DMS79 (cell line): ENCODE results near the gene MRAS.

Source experiments
- DNase-seq: peaks from one replicate; lab custom pipeline; 2025; lab: John Stamatoyannopoulos, UW

MRAS gene

DNA sequence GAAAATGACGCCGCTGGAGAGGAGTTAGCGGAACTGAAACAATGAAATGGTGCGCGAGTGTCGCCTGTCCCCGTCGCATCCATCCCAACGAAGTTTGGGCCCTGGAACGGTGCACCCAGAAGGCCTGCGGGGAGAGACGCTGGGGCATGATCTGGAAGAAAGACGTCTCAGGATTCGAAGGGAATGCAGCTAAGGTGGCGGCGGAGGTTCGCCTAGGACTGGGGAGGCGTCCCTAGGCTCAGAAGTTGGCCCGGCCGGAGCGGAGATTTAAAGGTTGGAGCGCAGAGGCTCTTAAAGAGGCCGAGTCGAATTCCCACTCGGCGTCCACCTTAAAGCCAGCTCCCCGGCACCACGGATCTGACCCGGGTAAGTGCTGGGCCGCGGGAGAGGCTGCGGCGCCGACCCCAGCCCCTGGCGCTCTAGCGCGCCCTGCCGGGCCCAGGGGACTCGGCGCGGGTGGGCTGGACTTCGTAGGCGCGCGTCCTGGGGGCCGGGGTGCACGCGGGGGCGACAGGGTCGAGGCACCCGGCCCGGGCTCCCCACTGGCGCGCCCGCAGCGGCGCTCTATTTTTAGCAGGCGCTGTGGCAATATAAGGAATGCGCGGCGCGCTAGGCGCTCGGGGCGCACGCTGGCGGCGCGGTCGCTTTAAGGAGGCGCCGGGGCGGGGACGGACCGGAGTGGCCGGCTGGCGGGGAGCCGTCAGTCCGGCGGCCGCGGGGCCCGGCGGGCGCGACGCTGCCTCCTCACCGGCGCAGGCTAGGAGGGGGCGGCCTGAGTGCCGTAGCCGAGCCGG, at the start of gene MRAS:
MRAS (plus strand) TSS at position 620 of the 794 bp plus-strand sequence. CDS start 24,305 bp downstream, outside the sequence.
- DNase-seq: peak; percentile 41

DNA sequence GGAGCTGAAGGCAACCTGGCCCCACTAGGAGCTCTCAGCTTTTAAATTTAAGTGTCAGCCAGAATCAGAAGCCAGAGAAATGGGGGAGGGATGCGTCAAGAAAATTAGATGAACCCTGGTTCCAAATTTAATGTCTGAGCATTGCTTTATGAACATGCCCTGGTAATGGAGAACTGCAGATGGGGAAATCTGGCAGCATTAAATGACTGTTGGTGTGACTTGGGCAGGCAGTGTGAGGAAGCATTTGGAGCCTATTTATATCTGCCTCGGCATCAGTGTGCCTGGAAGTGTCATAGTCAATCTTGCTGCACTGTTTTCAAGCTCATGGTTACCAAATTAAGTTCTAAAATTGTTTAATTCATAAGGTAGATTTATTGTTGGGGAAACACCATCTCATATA, 47.7 kb upstream of the MRAS start:
- no peak for DNase-seq

DNA sequence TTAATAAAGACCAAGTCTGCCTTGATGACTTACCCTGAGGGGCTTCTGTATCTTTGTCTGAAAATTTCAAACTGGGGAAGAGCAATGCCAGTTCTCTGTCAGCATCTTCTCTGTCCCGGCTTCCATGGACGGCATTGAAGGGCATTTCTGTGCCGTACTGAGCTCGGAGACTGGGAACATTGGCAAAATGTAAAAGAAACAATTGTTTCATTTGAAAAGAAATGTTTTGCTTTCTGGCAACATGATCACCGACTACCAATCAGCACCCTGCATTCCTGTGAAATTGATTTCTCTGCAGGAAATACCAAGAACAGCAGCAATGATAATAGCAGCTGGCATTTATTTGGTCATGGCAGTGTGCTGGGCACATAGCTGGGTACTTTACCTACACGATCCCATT, 44.9 kb upstream of the MRAS start:
- no peak for DNase-seq

DNA sequence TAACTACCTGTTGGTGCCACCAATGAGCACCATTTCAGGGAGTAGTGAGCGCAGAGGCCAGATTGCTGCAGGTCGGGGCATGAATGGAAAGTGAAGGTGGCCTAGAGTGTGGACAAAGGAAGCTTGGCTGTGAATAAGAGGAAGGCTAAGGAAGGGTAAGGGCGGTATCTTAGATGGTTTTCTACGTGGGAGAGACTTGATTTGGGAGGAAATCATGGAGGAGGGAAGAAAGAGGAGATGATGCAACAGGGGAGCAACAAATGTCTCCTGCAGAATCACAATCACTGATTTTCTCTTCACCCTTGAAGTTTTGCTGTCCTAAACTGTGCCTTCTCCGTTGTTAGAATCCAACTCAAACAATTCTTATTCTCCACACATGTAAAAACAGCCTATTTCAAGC, 40.5 kb upstream of the MRAS start:
- no peak for DNase-seq

DNA sequence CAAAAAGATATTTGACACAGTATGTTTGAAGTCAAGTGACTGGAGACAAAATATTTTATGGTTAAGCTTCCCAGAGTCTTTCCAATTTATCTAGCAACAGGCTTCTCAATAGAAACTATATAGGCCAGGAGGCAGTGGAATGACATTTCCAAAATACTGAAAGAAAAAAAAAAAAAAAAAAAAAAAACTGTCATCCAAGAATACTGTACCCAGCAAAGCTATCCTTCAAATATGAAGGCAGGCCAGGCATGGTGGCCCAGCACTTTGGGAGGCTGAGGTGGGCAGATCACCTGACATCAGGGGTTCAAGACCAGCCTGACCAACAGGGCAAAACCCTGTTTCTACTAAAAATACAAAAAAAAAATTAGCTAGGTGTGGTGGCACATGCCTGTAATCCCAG, 39.6 kb upstream of the MRAS start:
- no peak for DNase-seq

DNA sequence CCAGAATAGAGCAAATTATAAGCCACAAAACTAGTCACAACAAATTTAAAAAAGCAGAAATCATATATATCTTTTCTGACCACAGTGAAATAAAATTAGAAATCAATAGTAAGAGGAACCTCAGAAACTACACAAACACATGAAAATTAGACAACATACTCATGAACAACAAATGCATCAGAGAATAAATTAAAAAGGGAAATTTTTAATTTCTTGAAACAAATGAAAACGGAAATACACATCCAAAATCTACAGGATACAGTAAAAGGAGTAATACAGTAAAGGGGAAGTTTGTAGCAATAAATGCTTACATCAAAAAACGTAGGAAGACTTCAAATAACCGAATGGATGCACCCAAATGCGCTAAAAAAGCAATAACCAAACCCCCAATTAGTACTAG, 37.9 kb upstream of the MRAS start:
- DNase-seq: no peak

DNA sequence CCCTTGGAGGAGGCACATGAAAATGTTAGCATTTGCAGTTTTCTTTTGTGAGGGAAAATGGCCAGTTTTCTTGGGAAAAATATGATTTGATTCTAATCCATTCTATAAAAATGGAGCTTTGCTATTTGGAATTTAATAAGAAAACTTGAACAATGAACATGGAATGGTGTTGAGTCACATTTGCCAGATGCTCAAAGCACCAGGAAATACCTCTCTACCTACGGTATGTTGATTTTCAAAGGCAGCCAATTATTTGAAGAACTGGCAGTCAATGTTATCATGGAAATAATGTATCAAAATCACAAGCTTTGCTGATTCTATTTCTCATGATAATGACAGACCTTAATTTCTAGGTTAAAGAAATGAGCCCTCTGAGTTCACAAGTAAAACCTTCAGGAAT, 33.6 kb upstream of the MRAS start:
- no peak for DNase-seq

DNA sequence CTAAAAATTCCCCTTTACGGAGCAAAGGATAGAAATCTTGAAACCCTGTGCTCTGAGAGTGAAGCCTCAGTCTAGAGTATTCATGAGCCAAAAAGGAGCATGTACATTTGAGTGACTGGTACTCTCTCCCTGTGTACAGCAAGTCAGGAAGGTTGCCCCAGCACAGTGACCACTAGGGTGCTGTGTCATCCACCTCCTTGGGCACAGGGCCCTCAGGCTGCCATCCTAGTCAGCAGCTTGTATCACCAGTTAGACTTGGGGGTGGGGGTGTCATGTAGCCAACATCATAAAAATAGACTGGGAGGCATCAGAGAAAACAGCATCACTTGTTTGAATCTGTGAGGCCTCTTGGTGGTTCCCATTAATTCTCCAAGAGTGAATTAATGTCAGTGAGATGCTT, 30.7 kb upstream of the MRAS start:
- no peak for DNase-seq

DNA sequence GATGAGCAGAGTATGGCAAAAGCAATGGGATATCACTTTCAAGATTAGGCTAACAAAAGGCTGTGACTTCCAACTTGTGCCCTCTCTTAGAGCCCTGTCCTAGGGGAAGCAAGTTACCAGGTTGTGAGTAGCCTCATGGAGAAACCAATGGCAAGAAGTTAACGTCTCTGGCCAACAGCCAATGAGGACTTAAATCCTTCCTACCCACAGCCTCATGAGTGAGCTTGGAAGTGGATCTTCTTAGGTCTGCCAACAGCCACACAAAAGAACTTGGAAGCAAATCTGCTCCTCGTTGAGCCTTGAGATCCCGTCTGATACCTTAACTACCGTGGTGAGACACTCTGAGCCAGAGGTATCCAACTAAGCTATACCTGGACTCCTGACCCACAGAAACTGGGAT, 24.4 kb upstream of the MRAS start:
- DNase-seq: no peak

DNA sequence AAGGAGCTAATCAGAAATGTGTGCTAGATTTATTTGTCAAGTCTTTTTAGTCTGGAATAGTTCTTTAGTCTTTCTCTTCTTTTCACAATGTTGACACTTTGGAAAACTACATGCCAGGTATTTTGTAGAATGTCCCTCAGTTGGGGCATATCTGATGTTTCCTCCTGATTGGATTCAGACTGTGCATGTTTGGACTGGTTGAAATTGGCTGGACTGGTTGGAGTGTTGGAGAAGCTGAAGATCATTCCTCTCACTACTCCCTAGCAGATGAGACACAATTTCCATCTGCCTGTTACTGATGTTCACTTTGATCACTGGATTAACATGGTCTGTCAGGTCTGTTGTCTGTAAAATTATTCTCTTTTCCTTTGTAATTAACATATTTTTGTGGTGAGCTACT, 22.4 kb upstream of the MRAS start:
- no peak for DNase-seq

DNA sequence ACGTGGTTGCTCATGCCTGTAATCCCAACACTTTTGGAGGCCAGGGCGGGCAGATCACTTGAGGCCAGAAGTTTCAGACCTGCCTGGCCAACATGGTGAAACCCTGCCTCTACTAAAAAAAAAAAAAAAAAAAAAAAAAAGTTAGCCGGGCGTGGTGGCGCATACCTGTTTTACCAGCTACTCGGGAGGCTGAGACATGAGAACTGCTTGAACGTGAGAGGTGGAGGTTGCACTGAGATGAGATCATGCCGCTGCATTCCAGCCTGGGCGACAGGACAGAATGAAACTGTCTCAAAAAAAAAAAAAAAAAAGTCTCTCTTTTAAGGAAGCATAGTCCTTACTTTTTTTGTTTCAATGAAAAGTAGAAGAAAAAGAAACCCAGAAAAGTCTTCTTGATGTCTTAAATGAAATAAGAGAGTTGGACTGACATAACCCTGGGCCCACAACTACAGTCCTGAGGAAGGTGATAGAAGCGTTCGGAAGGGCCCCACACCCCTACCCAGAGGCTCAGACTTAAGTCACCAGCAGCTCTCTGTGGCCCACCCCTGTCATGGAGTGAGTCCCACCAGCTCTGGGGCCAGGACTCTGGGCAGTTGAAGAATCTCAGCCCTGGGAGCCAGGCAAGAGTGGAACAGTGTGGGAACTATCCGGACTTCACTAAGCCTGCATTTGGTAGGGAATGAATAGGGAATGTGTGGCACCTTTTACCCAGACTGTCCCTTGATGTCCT, 21.3 kb upstream of the MRAS start:
- no peak for DNase-seq

DNA sequence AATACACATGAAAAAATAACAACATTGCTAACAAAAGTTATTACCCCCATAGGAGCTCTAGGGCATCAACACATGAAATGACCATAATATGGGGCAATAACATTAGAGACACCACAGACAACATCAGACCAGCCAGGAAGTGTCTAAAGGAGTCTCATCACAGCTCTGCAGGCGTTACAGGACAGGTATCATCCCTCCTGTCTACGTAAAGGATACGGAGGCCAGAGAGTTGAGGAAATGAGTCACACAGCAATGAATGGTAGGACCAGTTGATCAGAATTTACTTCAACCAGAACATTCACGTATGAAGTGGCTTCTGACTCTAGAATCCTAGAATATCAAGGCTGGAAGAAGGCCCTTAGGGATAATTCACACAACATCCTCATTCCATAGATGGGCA, 20.5 kb upstream of the MRAS start:
- DNase-seq: no peak

DNA sequence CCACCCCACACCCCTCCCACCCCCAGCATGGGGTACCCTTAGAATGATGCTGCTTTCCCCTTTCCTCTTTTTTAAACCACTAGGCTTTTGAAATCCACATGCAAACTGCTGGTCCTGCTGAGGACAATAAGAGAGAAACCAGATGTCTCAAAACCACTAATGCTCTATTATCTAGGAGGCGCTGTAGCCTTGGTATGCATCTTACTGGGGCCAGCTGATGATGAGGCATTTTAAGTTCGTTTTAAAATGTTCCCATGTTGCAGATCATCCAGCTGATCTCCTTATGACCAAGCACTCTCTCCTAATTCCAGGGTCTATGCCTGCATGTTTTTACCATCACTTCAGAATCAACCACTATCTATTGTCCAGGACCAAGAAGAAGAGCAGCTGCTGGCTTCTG, 20.0 kb upstream of the MRAS start:
- DNase-seq: no peak

DNA sequence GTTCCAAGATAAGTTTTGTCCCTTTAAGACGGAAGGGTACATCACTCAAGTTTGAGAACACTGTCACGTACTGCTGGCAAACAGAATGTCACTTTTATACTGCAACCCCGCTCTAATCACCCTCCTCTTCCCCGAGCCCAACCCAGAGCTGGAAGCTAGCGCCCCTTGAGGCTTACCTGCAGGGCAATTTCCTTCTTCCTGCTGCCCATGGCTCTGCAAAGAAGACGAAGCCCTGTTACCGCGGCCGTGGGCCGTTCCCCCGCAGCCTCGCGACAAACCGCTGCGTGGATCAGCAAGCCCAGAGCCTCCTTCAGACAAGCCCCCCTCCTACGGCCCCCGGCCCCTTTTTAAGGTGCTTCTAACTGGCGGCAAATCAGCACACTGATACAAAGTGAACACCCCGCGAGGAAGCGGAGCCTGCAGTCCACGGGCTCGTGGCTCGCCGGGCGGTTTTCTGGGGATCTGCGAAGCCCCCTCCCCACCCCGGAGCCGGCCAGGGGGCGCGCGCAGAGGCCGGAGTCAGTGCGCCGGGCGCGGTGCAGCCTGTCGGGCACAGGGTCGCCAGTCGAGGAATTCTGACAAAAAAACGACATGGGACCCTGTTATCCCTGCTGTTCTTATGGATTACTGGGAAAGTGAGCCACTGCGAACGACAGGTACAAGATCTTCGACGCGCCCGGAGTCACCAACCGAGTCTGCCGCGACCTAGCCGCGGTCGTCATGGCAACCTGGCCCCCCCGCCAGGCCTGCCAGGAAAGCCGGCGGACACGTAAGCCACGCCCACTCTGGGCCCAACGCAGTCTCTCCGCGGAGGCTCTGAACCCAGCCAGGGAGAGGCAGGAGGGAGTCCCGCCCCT, 19.0 kb upstream of the MRAS start, which contains the start of gene NME9:
NME9 (minus strand) TSS at position 725 of the 857 bp plus-strand sequence; CDS start at position 209, 516 bp downstream.
- DNase-seq: peak; percentile 92

DNA sequence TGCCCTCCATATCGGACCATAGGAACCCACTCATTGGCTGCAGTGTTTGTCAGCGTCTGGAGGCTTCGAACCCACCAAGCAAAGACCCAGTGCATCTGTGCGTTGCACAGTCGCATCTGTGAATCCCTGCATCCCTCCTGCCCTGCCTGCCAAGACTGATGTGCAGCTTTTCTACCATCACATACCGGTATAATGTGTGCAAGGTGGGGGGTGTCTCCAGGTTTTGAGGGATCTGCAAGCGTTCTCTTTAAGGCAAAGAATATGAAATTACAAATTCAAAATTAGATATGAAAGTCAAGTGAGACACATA, 18.4 kb upstream of the MRAS start:
- DNase-seq: no peak

DNA sequence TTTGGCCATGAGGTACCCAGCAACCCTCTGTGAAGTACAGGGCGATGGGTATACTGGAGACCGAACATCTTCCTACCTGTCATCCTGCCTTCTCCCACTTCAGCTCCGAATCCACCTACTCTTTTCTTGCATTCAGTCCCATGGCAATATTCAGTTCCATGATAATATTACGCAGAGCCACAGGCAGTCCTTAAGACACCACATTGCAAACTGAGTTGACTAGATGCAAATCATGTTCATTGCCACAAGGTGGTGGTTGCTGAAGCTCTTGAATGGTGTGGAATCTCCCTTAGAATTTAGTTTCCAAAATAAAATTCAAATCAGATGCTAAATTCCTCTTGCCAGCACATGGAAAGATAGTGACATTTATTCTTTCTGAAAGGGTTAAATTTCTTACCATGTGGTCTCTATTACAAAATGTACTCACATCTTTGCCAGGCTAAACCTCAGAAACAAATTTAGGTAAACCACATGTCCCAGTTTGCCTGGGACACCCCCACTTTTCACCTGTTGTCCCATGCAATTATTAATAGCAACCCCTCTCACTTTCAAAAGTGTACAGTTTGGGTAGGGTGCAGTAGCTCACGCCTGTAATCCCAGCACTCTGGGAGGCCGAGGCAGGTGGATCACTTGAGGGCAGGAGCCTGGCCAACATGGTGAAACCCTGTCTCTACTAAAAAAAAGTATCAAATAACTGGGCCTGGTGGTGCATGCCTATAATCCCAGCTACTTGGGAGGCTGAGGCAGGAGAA, 17.1 kb upstream of the MRAS start:
- no peak for DNase-seq

DNA sequence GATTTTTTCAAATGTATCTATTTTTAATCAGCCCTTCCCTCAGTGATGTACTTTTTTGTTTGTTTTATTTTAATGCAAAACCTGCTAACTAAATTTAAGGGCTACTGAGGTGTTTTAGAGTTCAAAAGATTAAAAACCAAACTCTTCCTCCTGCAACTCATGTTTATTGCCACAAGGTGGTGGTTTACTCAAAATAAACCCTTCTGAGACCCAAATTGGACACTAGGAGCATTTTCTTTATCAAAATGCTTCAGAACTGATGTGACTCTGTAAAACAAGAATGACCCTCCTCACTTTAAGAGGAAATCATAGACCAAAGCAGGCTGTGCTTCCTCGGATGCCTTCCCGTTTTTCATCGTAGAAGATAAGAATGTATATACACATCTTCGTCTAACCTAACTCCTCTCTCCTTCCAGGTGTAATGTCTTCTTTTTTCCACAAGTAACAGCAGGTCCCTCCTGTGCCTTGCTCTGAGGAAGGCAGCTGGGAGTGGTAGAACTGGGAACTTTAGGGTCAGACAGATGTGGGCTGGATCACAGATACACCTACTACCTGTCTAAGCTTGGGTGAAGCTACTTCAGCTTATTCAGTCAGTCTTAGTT, 15.8 kb upstream of the MRAS start:
- no peak for DNase-seq

DNA sequence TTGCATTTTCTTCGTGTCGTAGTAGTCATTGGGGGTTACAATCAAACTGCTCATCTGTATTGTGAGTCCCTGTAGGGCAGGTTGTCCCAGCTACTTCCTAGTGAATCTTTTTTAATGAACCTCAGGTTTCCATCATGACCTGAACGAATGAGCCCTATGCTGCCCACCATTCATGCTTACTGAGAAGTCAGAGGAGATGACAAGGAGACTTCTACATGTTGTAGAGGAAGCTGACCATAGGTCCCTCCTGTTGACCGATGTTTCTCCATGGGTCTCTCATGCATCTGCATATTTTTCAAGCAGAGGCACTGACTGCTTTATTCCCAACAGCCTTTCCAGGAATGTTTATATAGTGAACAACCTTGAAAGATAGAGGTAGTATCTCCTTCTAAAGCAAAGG, 13.8 kb upstream of the MRAS start:
- no peak for DNase-seq

DNA sequence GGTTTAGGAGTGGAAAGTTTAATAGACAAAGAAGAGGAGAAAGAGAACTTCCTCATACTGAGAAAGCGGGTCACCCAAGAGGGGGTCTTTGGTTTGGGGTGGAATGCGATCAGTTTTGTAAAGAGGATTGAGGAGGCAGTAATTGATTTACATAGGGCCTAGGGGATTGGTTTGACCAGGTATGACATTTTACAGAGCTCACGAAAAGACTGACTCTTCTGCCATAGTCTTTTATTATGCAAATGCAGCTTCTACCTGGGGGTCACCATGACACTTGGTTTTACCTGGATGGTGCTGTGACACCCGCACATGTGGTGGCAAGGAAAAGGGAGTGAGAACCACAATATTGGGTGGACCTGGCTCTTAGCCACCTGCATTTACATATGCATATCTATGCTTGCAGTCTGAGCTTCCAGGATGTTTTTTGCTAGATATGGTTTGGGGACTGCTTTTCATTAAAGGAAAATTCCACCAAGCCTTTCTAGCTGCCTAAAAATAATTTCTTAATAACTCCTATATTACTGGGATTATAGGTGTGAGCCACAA, 11.9 kb upstream of the MRAS start:
- no peak for DNase-seq

DNA sequence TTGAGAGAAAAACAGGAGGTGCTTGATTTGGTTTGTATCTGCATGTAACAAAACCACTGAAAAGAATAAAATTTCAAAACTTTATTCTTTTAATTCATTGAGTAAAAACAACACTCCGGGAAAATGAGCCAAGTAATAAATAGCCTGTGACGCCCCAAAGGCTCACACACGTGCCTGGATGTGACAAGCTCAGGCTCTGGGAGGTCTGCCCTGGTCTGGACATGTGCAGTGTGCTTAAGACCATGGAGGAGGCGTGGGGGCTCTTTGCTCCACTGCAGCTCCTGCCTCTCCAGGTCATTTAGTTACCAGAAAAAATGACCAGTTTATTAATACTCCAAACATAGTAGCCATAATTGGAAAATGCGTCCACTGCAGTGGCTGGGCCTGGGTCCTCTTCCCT, 10.1 kb upstream of the MRAS start:
- DNase-seq: no peak

DNA sequence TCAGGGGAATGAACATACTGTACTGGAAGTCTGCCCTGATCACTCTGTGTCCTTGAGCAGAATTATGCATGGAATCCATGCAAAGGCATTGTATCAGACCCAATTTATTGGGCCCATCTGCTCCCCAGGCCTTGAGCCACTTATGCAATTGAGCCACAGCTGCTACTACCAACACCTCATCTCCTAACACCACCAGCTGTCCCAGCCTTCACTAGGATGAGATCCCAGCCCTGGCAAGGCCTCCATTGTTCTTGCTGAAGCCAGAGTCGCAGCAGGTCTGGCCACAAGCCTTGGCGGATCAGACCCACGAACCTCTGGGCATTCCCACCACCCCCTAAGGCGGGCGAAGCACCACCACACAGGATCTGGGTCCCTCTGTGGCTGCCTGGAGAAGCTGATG, 9.6 kb upstream of the MRAS start:
- DNase-seq: no peak
